Fibroblast of villous mesenchyme (primary cell): ENCODE data around the gene ADAMTS18. TPM values are rescaled to one million over a fixed set of nuclear protein-coding genes. Genes with fewer than 3 reads are reported as not detected.

Experiments used
- DNase-seq: peaks from one replicate; pipeline ENCODE4 v3.0.0-alpha.2; 2010; ENCODE audit warnings: low read depth
- H3K4me3 ChIP-seq: 2 replicates; pipeline ENCODE4 v1.5.1; 2011; ENCODE audit warnings: low read depth, mild to moderate bottlenecking, low read length
- total RNA-seq: library from RNA; depleted of rRNA; stranded (reverse); fragments of >200 nt; gene quantifications from 2 replicates; pipeline ENCODE4 v1.2.3, GENCODE V29; 2012
- TF ChIP-seq, protein P1 (sequence below): IDR thresholded peaks from 2 replicates; pipeline ENCODE4 v1.5.1; 2012; ENCODE audit warnings: low read depth, mild to moderate bottlenecking, low read length; ENCODE audit not compliant: insufficient read depth

ADAMTS18 gene
- total RNA-seq, 1 donor, result not detected

DNA sequence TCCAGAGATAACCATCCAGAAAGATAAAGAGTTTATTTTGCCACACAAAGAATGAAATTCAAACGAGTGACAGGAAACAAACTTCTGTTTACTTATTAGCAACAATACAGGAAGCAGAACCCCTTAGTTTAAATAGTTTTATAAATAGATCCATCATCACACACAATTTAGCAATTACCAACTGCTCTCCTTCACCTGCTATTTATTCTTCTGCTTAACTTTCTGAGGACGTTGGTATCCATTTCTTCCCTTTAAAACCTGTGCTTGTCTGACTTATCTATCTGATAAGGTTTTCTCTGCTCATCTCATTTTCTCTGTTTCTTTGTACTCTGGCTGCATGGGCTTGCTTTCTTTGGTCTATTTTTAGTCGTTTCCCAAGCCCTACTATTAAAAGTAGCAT lies 4.3 kb upstream of the ADAMTS18 start:
- no peak for DNase-seq
- TF ChIP-seq, protein P1, sequence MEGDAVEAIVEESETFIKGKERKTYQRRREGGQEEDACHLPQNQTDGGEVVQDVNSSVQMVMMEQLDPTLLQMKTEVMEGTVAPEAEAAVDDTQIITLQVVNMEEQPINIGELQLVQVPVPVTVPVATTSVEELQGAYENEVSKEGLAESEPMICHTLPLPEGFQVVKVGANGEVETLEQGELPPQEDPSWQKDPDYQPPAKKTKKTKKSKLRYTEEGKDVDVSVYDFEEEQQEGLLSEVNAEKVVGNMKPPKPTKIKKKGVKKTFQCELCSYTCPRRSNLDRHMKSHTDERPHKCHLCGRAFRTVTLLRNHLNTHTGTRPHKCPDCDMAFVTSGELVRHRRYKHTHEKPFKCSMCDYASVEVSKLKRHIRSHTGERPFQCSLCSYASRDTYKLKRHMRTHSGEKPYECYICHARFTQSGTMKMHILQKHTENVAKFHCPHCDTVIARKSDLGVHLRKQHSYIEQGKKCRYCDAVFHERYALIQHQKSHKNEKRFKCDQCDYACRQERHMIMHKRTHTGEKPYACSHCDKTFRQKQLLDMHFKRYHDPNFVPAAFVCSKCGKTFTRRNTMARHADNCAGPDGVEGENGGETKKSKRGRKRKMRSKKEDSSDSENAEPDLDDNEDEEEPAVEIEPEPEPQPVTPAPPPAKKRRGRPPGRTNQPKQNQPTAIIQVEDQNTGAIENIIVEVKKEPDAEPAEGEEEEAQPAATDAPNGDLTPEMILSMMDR, result no peak
- H3K4me3 ChIP-seq, result no peak overlapping the region

DNA sequence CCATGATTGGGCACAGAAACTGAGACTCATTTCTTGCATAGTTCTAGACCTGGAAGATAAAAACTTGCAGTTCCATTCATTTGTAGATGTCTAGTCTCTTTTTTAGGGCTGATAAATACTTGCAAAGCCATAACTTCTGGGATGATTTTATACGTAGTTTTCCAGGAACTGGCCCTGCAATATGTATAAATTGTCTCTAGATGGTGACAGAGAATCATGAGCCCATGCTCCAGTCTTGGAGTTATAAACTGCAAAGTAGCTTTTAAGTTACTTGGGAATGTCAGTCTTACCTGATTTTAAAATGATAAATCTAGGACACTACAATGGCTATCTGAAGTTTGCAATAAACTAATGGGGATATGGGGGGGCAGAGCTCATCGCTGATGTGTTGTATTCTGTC lies 3.0 kb upstream of the ADAMTS18 start:
- peak; percentile 12 for DNase-seq
- H3K4me3 ChIP-seq, result no peak overlapping the region
- TF ChIP-seq, protein P1, result peak; percentile 26

DNA sequence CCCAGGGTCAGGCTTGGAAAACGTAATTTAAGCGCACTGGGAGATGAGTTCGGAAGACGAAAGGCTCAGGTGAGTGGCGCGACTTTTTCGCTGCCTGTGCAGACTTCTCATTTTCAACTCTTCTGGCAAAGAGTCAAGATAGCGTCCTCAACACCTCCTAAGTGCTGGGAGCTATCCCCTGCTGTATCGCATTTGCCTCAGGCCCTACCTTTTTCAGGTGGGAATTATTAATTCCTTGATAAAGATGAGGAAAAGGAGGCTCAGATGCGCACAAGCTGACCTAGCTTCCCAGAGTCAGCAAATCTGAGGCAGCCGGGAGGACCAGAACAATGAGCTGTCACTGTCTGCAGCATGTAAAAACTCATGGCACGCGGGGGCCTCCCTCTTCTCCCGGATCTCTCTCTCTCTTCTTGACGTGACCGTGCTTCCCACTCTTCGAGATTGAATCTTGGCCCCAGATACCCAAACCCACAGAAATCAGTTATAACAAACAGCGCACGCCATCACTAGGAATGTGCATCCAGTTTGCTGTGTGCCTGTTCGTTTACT lies 512 bp upstream of the ADAMTS18 start:
- TF ChIP-seq, protein P1, result no peak
- H3K4me3 ChIP-seq, result no peak overlapping the region
- no peak for DNase-seq

DNA sequence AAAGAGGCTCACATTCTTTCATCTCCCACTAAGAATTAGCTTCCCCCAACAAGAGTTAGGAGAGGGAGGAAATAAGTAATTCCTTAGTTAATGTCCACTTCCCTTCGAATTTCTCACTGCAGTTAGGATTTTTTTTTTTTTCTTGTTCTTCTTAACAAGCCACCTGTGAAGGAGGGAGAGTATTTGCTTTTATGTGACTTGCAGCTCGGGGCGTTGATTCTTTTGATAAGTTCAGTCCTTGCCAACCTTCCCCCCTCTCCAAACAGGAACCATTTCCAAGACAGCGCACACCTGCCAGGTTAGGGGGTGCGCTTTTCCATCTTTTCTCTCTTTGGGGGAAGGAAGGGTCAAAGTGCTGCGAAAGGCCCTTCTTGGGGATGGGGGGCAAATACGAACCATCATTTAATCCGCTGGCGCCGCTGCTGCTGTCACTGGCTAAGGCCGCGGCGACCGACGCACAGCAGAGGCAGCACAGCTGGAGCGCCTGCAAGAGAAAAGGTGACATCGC lies 758 bp downstream of the ADAMTS18 start:
- TF ChIP-seq, protein P1, result no peak
- no peak for DNase-seq
- no peak overlapping the region for H3K4me3 ChIP-seq

DNA sequence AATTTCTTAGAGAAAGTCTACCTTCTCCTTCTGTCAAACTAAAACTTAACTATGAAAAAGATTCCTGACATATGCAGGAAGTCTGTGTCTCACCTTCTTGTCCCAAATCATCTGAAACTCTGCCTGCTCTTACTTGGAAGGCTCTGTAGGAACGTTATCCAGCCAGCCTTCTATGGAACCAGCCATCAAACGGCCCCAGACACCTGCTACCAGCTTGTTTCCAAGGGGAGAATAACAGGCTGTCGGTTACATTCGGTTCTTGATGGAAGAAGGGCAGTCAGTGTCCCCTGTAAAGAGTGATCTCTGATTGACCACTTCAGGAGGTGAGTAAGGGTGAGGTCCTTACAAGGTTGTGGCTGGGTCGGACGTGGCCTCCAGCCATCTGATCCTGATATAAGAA lies 1.7 kb downstream of the ADAMTS18 start:
- no peak for DNase-seq
- TF ChIP-seq, protein P1, result no peak
- H3K4me3 ChIP-seq, result no peak overlapping the region

DNA sequence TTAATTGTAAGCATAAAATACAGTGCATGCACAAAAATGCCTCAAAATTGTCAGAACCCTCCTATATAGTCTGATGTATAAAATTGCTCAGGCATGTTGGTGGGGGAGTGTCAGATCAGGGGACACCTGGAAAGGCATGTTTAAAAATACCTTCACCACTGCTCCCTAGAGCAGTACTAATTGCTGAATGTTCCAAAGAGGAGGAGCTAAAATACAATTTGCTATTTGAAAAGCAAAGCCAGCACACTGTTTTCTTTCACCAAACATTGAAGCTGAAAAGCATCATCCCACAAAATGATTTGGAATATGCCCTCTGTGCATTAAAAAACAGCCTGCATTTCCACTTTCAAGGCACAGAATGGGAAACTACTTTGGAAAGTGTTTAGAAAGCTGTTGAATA lies 2.6 kb downstream of the ADAMTS18 start:
- TF ChIP-seq, protein P1, result no peak
- H3K4me3 ChIP-seq, result no peak overlapping the region
- no peak for DNase-seq

DNA sequence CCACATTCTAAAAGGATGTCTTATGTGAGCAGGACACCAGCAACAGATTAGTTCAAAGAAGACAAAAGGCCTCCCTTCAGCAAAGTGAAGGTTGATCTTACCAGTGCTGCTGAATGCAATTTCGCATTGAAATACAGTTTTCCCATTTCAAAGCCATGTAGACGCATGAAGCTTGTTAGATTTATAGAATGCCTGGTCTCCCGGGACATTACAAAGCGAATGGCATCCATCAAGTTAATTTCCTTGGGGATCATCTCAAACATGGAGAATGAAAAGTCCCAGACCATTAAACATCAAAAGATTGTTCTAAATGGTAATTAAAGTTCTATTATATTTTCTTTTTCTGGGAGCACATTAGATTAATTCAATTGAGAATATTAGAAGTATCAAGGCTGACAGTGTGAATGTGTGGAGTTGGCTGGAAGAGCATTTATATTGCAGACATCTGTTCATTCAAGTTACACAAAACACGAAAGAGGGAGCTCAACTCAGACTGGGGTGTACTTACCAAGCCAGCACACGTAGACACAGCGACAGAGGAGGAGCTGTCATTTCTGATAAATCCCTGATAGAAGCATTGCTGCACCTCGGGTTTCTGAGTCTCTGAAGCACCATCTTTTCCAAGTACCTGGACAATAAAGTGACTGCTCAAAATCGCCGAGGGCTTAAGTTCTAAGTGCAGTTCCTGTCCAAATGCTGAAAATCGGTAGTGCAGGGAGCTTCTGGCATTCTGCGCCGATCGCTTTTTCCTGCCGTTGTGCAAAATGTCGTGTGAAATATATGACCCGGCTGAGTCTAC lies 3.8 kb downstream of the ADAMTS18 start:
- DNase-seq, result no peak
- H3K4me3 ChIP-seq, result no peak overlapping the region
- TF ChIP-seq, protein P1, result no peak
